GM23248 (cell line): ENCODE measurements around the gene TMEM130. TPM values are rescaled to one million over a fixed set of nuclear protein-coding genes. Genes with fewer than 3 reads are reported as not detected.

Experiments used
- DNase-seq: peaks from one replicate; pipeline ENCODE4 v3.0.0-alpha.2; 2015
- H2AFZ ChIP-seq: fragments of 200-600 bp; sonication (generic); 2 replicates; pipeline ENCODE4 v1.6.1; 2016; ENCODE audit warnings: antibody characterized with exemption
- H3F3A ChIP-seq: fragments of 200-600 bp; sonication (generic); 2 replicates; pipeline ENCODE4 v1.6.1; 2016; ENCODE audit warnings: mild to moderate bottlenecking, antibody characterized with exemption, mixed run types; ENCODE audit not compliant: insufficient read depth
- H3K27ac ChIP-seq: fragments of 200-600 bp; sonication (generic); 2 replicates; pipeline ENCODE4 v1.5.1; 2016; ENCODE audit warnings: mild to moderate bottlenecking
- H3K27me3 ChIP-seq: fragments of 200-600 bp; sonication (generic); replicated peaks from 2 replicates; pipeline ENCODE4 v1.6.1; 2016; ENCODE audit warnings: mild to moderate bottlenecking; ENCODE audit not compliant: insufficient read depth
- H3K36me3 ChIP-seq: fragments of 200-600 bp; sonication (generic); 2 replicates; pipeline ENCODE4 v1.6.1; 2016; ENCODE audit warnings: low read depth, mild to moderate bottlenecking
- H3K4me1 ChIP-seq: fragments of 200-600 bp; sonication (generic); 2 replicates; pipeline ENCODE4 v1.6.1; 2016; ENCODE audit warnings: mild to moderate bottlenecking; ENCODE audit not compliant: insufficient read depth
- H3K4me2 ChIP-seq: fragments of 200-600 bp; sonication (generic); one replicate; pipeline ENCODE4 v1.6.1; 2016; ENCODE audit warnings: mild to moderate bottlenecking; ENCODE audit not compliant: unreplicated experiment
- H3K4me3 ChIP-seq: fragments of 200-600 bp; sonication (generic); 2 replicates; pipeline ENCODE4 v1.5.1; 2016; ENCODE audit warnings: mild to moderate bottlenecking
- H3K79me2 ChIP-seq: fragments of 200-600 bp; sonication (generic); 2 replicates; pipeline ENCODE4 v1.6.1; 2016; ENCODE audit warnings: mild to moderate bottlenecking; ENCODE audit not compliant: insufficient read depth
- H3K9ac ChIP-seq: fragments of 200-600 bp; sonication (generic); 2 replicates; pipeline ENCODE4 v1.6.1; 2016; ENCODE audit warnings: mild to moderate bottlenecking
- H3K9me2 ChIP-seq: fragments of 200-600 bp; sonication (generic); 2 replicates; pipeline ENCODE4 v1.6.1; 2016; ENCODE audit warnings: mixed run types, mild to moderate bottlenecking, moderate library complexity; ENCODE audit not compliant: insufficient read depth
- H3K9me3 ChIP-seq: fragments of 200-600 bp; sonication (generic); one replicate; pipeline ENCODE4 v1.6.1; 2017; ENCODE audit warnings: low read depth
- H4K20me1 ChIP-seq: fragments of 200-600 bp; sonication (generic); 2 replicates; pipeline ENCODE4 v1.6.0; 2016; ENCODE audit not compliant: insufficient read depth
- EZH2 ChIP-seq: fragments of 200-600 bp; sonication (generic); IDR thresholded peaks from 2 replicates; pipeline ENCODE4 v1.6.1; 2018; ENCODE audit warnings: antibody characterized with exemption, mild to moderate bottlenecking; ENCODE audit not compliant: insufficient read depth, poor library complexity, severe bottlenecking
- EZH2phosphoT487 ChIP-seq: fragments of 200-600 bp; sonication (generic); IDR thresholded peaks from 2 replicates; pipeline ENCODE4 v1.6.1; 2018; ENCODE audit warnings: antibody characterized with exemption, moderate library complexity, mild to moderate bottlenecking, low read depth; ENCODE audit not compliant: insufficient read depth
- WGBS, 2 experiments: methylation state at CpG; one replicate each; pipeline ENCODE4 v1.1.6; 2015 to 2017; ENCODE audit warnings: low lambda C conversion rate in 2 of 2, low coverage in 1 of 2; ENCODE audit errors: missing lambda C conversion rate in 2 of 2; 5-methylcytosine and 5-hydroxymethylcytosine counted together
- in situ Hi-C: fragments of 300-500 bp; cut with MboI; formaldehyde crosslinking; loops from 2 replicates; pipeline ENCODE4 v1.15.0; 2020
- polyA plus RNA-seq: library from polyadenylated mRNA; unstranded; fragments of >200 nt; fragmentation: Nextera tagmentation; extraction: Ambion mirVana; gene quantifications from 2 replicates; pipeline ENCODE4 v1.2.1, GENCODE V29; 2016
- total RNA-seq: library from RNA; depleted of rRNA; stranded (reverse); fragments of >200 nt; shearing (Covaris generic); gene quantifications from 2 replicates; pipeline ENCODE4 v1.2.3, GENCODE V29; 2014

The TMEM130 gene
- total and polyA plus RNA-seq, 2 experiments from 2014 or later, result 0.40 TPM; not detected in 1

GRCh38 chr7:98879198-98879978 lies 9.6 kb upstream of the TMEM130 start:
- Histone ChIP-seq H3K9ac (peak overlapping the region; percentile 97), H3K9me3 (no peaks in the 10 kb centered on the region), H4K20me1 (peaks cover 2% of the 10 kb centered on the region; the same call in 1 of the 2 replicates), H3K4me2 (peak overlapping the region; percentile 92), H3K4me1 (no peaks in the 10 kb centered on the region), H3F3A (no peaks in the 10 kb centered on the region), H3K4me3 (peak overlapping the region; percentile 92), H2AFZ (peak overlapping the region; percentile 98), H3K9me2 (no peaks in the 10 kb centered on the region), H3K27me3 (no peaks in the 10 kb centered on the region), H3K27ac (peak overlapping the region; percentile 22; the same call in 1 of the 2 replicates), H3K36me3 (peaks cover 25% of the 10 kb centered on the region), H3K79me2 (peaks cover 58% of the 10 kb centered on the region)
- in situ Hi-C loops, result no loop called here
- 2% methylated on average over 19 to 29 of the region's 29 CpGs for WGBS, 2 experiments
- peak; percentile 65 for DNase-seq
- no peak for TF ChIP-seq EZH2phosphoT487
- no peak for TF ChIP-seq EZH2

- Histone ChIP-seq H3K4me3 (peak within 1 kb of the TSS; percentile 92), H3K4me2 (peak within 1 kb of the TSS; percentile 92), H3K9me2 (no peaks in the 10 kb centered on the region), H3K27me3 (no peaks in the 10 kb centered on the region), H2AFZ (peak within 1 kb of the TSS; percentile 98), H3F3A (no peaks in the 10 kb centered on the region), H3K36me3 (peaks cover 20% of the 10 kb centered on the region; the same call in 1 of the 2 replicates), H3K4me1 (no peaks in the 10 kb centered on the region), H3K9ac (peak within 1 kb of the TSS; percentile 97), H3K9me3 (no peaks in the 10 kb centered on the region), H4K20me1 (peaks cover 2% of the 10 kb centered on the region; the same call in 1 of the 2 replicates), H3K79me2 (peaks cover 50% of the 10 kb centered on the region), H3K27ac (peak within 1 kb of the TSS; percentile 41)
- in situ Hi-C loops, result no loop called here
- TF ChIP-seq EZH2phosphoT487 (no peak), EZH2 (no peak)
- WGBS, 2 experiments, result 1 to 2% methylated on average over 30 to 71 of the region's 113 CpGs
- DNase-seq, result peak; percentile 87
These were observed 8.8 kb upstream of the TMEM130 start, which contains the start of gene TRRAP for GRCh38 chr7:98878365-98879197. TSS of gene TRRAP (plus strand) at chr7:98878532. CDS start at chr7:98881151, 2,619 bp downstream.

- Histone ChIP-seq H3K4me2 (peak overlapping the region; percentile 92), H3K36me3 (peaks cover 13% of the 10 kb centered on the region; the same call in 1 of the 2 replicates), H3K4me3 (peak overlapping the region; percentile 92), H3F3A (no peaks in the 10 kb centered on the region), H3K9ac (peak overlapping the region; percentile 97), H3K27me3 (no peaks in the 10 kb centered on the region), H2AFZ (peak overlapping the region; percentile 98), H3K9me2 (no peaks in the 10 kb centered on the region), H4K20me1 (peaks cover 2% of the 10 kb centered on the region; the same call in 1 of the 2 replicates), H3K9me3 (no peaks in the 10 kb centered on the region), H3K27ac (no peak overlapping the region), H3K4me1 (no peaks in the 10 kb centered on the region), H3K79me2 (peaks cover 42% of the 10 kb centered on the region)
- TF ChIP-seq EZH2 (no peak), EZH2phosphoT487 (no peak)
- WGBS, 2 experiments, result 25 to 26% methylated on average over 16 to 17 of the region's 18 CpGs
- in situ Hi-C loops, result no loop called here
- no peak for DNase-seq
These were observed 8.0 kb upstream of the TMEM130 start for GRCh38 chr7:98877692-98878364.

- Histone ChIP-seq H3K4me3 (no peak overlapping the region), H3K9me2 (no peaks in the 10 kb centered on the region), H3K79me2 (peaks cover 36% of the 10 kb centered on the region), H3K4me1 (no peaks in the 10 kb centered on the region), H3K9ac (no peak overlapping the region), H3K4me2 (no peak overlapping the region), H4K20me1 (peaks cover 2% of the 10 kb centered on the region; the same call in 1 of the 2 replicates), H3F3A (no peaks in the 10 kb centered on the region), H2AFZ (no peak overlapping the region), H3K9me3 (no peaks in the 10 kb centered on the region), H3K27me3 (no peaks in the 10 kb centered on the region), H3K36me3 (0 out of 2 replicates have a peak, but pooled peaks cover 7% of the 10 kb centered on the region), H3K27ac (no peak overlapping the region)
- whole genome bisulfite sequencing, 2 experiments, result 88 to 90% methylated on average over 6 of the region's 6 CpGs
- no peak for DNase-seq
- in situ Hi-C loops, result no loop called here
- TF ChIP-seq EZH2 (no peak), EZH2phosphoT487 (no peak)
These were observed 7.3 kb upstream of the TMEM130 start for GRCh38 chr7:98877146-98877545.
